ENCODE measurements around the gene JOSD2.

The JOSD2 gene

GRCh38 chr19:50556282-50557008, 45.5 kb upstream of the JOSD2 start:
- in situ Hi-C loops (cut with HindIII; ENCODE audit: low sequenced_read_pairs): no loop called here
- peak; percentile 67 for TF ChIP-seq CTCF (IDR thresholded peaks at IDR 0.05; ENCODE audit: low read depth, low read length, missing control alignments)

GRCh38 chr19:50555450-50556281, 44.7 kb upstream of the JOSD2 start:
- H3K4me3 ChIP-seq (ENCODE audit: low read depth, low read length): no peak overlapping the region
- DNase-seq (ENCODE audit: low read depth): no peak
- no peak for TF ChIP-seq CTCF (IDR thresholded peaks at IDR 0.05; ENCODE audit: low read depth, low read length, missing control alignments)
- in situ Hi-C loops (cut with HindIII; ENCODE audit: low sequenced_read_pairs): no loop called here

More at GRCh38 chr19:50556282-50557008, 45.5 kb upstream of the JOSD2 start:
- peak; percentile 1 for DNase-seq (ENCODE audit: low read depth)
- peak overlapping the region; percentile 18 for H3K4me3 ChIP-seq (ENCODE audit: low read depth, low read length)

- DNase-seq (ENCODE audit: low read depth): no peak
- in situ Hi-C loops (cut with HindIII; ENCODE audit: low sequenced_read_pairs): no loop called here
- H3K4me3 ChIP-seq (ENCODE audit: low read depth, low read length): no peak overlapping the region
- TF ChIP-seq CTCF (IDR thresholded peaks at IDR 0.05; ENCODE audit: low read depth, low read length, missing control alignments): no peak
Measured at GRCh38 chr19:50555033-50555432, 44.0 kb upstream of the JOSD2 start.

- in situ Hi-C loops (cut with HindIII; ENCODE audit: low sequenced_read_pairs): no loop called here
- H3K4me3 ChIP-seq (ENCODE audit: low read depth, low read length): no peak overlapping the region
- no peak for TF ChIP-seq CTCF (IDR thresholded peaks at IDR 0.05; ENCODE audit: low read depth, low read length, missing control alignments)
- DNase-seq (ENCODE audit: low read depth): no peak
Measured at GRCh38 chr19:50554212-50554611, 43.2 kb upstream of the JOSD2 start.

GRCh38 chr19:50553134-50553703, 42.2 kb upstream of the JOSD2 start:
- TF ChIP-seq CTCF (IDR thresholded peaks at IDR 0.05; ENCODE audit: low read depth, low read length, missing control alignments): no peak
- in situ Hi-C loops (cut with HindIII; ENCODE audit: low sequenced_read_pairs): no loop called here
- no peak overlapping the region for H3K4me3 ChIP-seq (ENCODE audit: low read depth, low read length)
- DNase-seq (ENCODE audit: low read depth): no peak

- no peak overlapping the region for H3K4me3 ChIP-seq (ENCODE audit: low read depth, low read length)
- no peak for DNase-seq (ENCODE audit: low read depth)
- TF ChIP-seq CTCF (IDR thresholded peaks at IDR 0.05; ENCODE audit: low read depth, low read length, missing control alignments): no peak
- in situ Hi-C loops (cut with HindIII; ENCODE audit: low sequenced_read_pairs): no loop called here
Measured at GRCh38 chr19:50552540-50552939, 41.5 kb upstream of the JOSD2 start.

All from astrocyte of the cerebellum (primary cell).